ENCODE measurements around the gene ZMIZ1. TPM values are rescaled to one million over a fixed set of nuclear protein-coding genes. Genes with fewer than 3 reads are reported as not detected.

Gene ZMIZ1
- total and polyA plus RNA-seq, 2 donors = 30.2 to 54.6 TPM

GRCh38 chr10:79316671-79317431, 248.1 kb downstream of the ZMIZ1 start:
- H3K4me3 ChIP-seq (ENCODE audit: low read depth, low read length) = no peak overlapping the region
- no peaks in the 10 kb centered on the region for H3K4me1 ChIP-seq (ENCODE audit: insufficient read depth)
- 46% methylated on average over 13 of the region's 13 CpGs for WGBS
- DNase-seq (ENCODE audit: extremely low spot score) = no peak
- H3K27ac ChIP-seq (ENCODE audit: low read depth) = no peak overlapping the region
- peaks cover 2% of the 10 kb centered on the region for H3K36me3 ChIP-seq (ENCODE audit: insufficient read depth)

- Histone ChIP-seq H3K4me3 (ENCODE audit: low read depth, low read length) (no peak overlapping the region), H3K27ac (ENCODE audit: low read depth) (no peak overlapping the region), H3K4me1 (ENCODE audit: insufficient read depth) (no peaks in the 10 kb centered on the region), H3K36me3 (ENCODE audit: insufficient read depth) (no peaks in the 10 kb centered on the region)
- no peak for DNase-seq (ENCODE audit: extremely low spot score)
- 91% methylated on average over 5 of the region's 5 CpGs for WGBS
Measured at GRCh38 chr10:79318369-79318768, 249.6 kb downstream of the ZMIZ1 start.

- DNase-seq (ENCODE audit: extremely low spot score) = no peak
- Histone ChIP-seq H3K4me1 (ENCODE audit: insufficient read depth) (no peaks in the 10 kb centered on the region), H3K4me3 (ENCODE audit: low read depth, low read length) (no peak overlapping the region), H3K27ac (ENCODE audit: low read depth) (no peak overlapping the region), H3K36me3 (ENCODE audit: insufficient read depth) (no peaks in the 10 kb centered on the region)
- WGBS = 85% methylated on average over 11 of the region's 11 CpGs
Measured at GRCh38 chr10:79319115-79319771, 250.5 kb downstream of the ZMIZ1 start.

- no peak for DNase-seq (ENCODE audit: extremely low spot score)
- Histone ChIP-seq H3K4me1 (ENCODE audit: insufficient read depth) (no peaks in the 10 kb centered on the region), H3K4me3 (ENCODE audit: low read depth, low read length) (no peak overlapping the region), H3K36me3 (ENCODE audit: insufficient read depth) (no peaks in the 10 kb centered on the region), H3K27ac (ENCODE audit: low read depth) (no peak overlapping the region)
- WGBS = 98% methylated on average over 2 of the region's 2 CpGs
Measured at GRCh38 chr10:79320316-79320715, 251.6 kb downstream of the ZMIZ1 start.

GRCh38 chr10:79320820-79321493, 252.2 kb downstream of the ZMIZ1 start:
- DNase-seq (ENCODE audit: extremely low spot score) = no peak
- H3K27ac ChIP-seq (ENCODE audit: low read depth) = no peak overlapping the region
- 90% methylated on average over 7 of the region's 7 CpGs for WGBS

GRCh38 chr10:79321494-79321882, 252.7 kb downstream of the ZMIZ1 start:
- Histone ChIP-seq H3K4me1 (ENCODE audit: insufficient read depth) (no peaks in the 10 kb centered on the region), H3K36me3 (ENCODE audit: insufficient read depth) (no peaks in the 10 kb centered on the region), H3K27ac (ENCODE audit: low read depth) (no peak overlapping the region), H3K4me3 (ENCODE audit: low read depth, low read length) (no peak overlapping the region)
- no peak for DNase-seq (ENCODE audit: extremely low spot score)
- 72% methylated on average over 2 of the region's 2 CpGs for WGBS

More at GRCh38 chr10:79320820-79321493, 252.2 kb downstream of the ZMIZ1 start:
- Histone ChIP-seq H3K36me3 (ENCODE audit: insufficient read depth) (no peaks in the 10 kb centered on the region), H3K4me3 (ENCODE audit: low read depth, low read length) (no peak overlapping the region), H3K4me1 (ENCODE audit: insufficient read depth) (no peaks in the 10 kb centered on the region)

- no peaks in the 10 kb centered on the region for H3K4me1 ChIP-seq (ENCODE audit: insufficient read depth)
- no peaks in the 10 kb centered on the region for H3K36me3 ChIP-seq (ENCODE audit: insufficient read depth)
- no peak for DNase-seq (ENCODE audit: extremely low spot score)
- H3K27ac ChIP-seq (ENCODE audit: low read depth) = no peak overlapping the region
- no peak overlapping the region for H3K4me3 ChIP-seq (ENCODE audit: low read depth, low read length)
Measured at GRCh38 chr10:79321951-79322350, 253.2 kb downstream of the ZMIZ1 start.

- WGBS = 72% methylated on average over 15 of the region's 15 CpGs
- Histone ChIP-seq H3K27ac (ENCODE audit: low read depth) (peak overlapping the region; percentile 42), H3K4me3 (ENCODE audit: low read depth, low read length) (no peak overlapping the region), H3K36me3 (ENCODE audit: insufficient read depth) (no peaks in the 10 kb centered on the region), H3K4me1 (ENCODE audit: insufficient read depth) (no peaks in the 10 kb centered on the region)
- DNase-seq (ENCODE audit: extremely low spot score) = no peak
Measured at GRCh38 chr10:79322616-79323543, 254.1 kb downstream of the ZMIZ1 start.

- WGBS = 87% methylated on average over 1 of the region's 1 CpG
- Histone ChIP-seq H3K4me1 (ENCODE audit: insufficient read depth) (no peaks in the 10 kb centered on the region), H3K36me3 (ENCODE audit: insufficient read depth) (no peaks in the 10 kb centered on the region), H3K27ac (ENCODE audit: low read depth) (no peak overlapping the region), H3K4me3 (ENCODE audit: low read depth, low read length) (no peak overlapping the region)
- no peak for DNase-seq (ENCODE audit: extremely low spot score)
Measured at GRCh38 chr10:79323602-79324001, 254.8 kb downstream of the ZMIZ1 start.

GRCh38 chr10:79324032-79324695, 255.4 kb downstream of the ZMIZ1 start:
- DNase-seq (ENCODE audit: extremely low spot score) = no peak
- H3K4me3 ChIP-seq (ENCODE audit: low read depth, low read length) = no peak overlapping the region
- no peak overlapping the region for H3K27ac ChIP-seq (ENCODE audit: low read depth)
- no peaks in the 10 kb centered on the region for H3K36me3 ChIP-seq (ENCODE audit: insufficient read depth)
- WGBS = 87% methylated on average over 10 of the region's 10 CpGs
- no peaks in the 10 kb centered on the region for H3K4me1 ChIP-seq (ENCODE audit: insufficient read depth)

- 96% methylated on average over 3 of the region's 3 CpGs for WGBS
- DNase-seq (ENCODE audit: extremely low spot score) = no peak
Measured at GRCh38 chr10:79326361-79327089, 257.8 kb downstream of the ZMIZ1 start.

GRCh38 chr10:79327090-79327457, 258.3 kb downstream of the ZMIZ1 start:
- DNase-seq (ENCODE audit: extremely low spot score) = no peak
- Histone ChIP-seq H3K4me1 (ENCODE audit: insufficient read depth) (no peaks in the 10 kb centered on the region), H3K27ac (ENCODE audit: low read depth) (no peak overlapping the region), H3K4me3 (ENCODE audit: low read depth, low read length) (no peak overlapping the region), H3K36me3 (ENCODE audit: insufficient read depth) (no peaks in the 10 kb centered on the region)
- WGBS = 95% methylated on average over 8 of the region's 8 CpGs

More at GRCh38 chr10:79326361-79327089, 257.8 kb downstream of the ZMIZ1 start:
- H3K36me3 ChIP-seq (ENCODE audit: insufficient read depth) = no peaks in the 10 kb centered on the region
- H3K4me1 ChIP-seq (ENCODE audit: insufficient read depth) = no peaks in the 10 kb centered on the region
- H3K27ac ChIP-seq (ENCODE audit: low read depth) = no peak overlapping the region
- H3K4me3 ChIP-seq (ENCODE audit: low read depth, low read length) = no peak overlapping the region
